Measurements from ENCODE around the gene RAB6B. TPM values are rescaled to one million over a fixed set of nuclear protein-coding genes. Genes with fewer than 3 reads are reported as not detected.

The RAB6B gene
- total and polyA plus RNA-seq, 2 experiments from 2014 or later, result 1.2 to 3.9 TPM

DNA sequence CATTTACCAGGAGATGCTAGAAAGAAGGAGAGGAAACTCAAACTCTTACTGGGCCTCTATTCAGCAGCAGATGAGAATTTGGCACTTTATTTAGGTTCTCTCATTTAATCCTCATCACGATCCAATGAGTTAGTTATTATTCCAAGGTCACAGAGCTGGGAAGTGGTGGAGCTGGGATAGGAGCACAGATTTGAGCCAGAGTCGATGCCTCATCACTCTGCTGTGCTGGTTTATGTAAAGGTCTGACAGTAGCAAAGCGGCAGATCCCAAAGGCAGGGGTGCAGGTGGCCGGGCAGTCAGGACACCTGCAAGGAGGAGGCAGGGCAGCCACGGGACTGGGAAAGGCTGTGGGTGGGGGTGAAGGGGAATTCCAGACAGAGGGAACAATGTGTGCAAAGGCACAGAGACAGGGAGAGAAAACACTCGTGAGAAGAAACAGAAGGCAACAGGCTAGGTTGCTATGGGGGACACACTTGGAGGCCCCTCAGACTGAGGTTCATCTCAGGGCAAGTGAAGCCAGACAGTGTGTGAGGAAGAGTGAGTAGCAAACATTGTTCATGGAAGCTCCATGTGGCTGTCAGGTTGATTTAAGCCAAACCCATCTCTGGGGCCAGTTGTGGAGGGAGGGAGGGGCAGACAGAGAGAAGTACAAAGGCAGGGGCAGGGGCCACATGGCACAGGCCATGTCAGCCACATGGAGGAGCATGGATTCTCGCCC lies 26.8 kb downstream of the RAB6B start (continued):
- TF ChIP-seq ZNF462 (CRISPR knock-in tag; IDR thresholded peaks at IDR 0.05) (no peak), EZH2 (IDR thresholded peaks at IDR 0.05; ENCODE audit: low read depth, unreplicated experiment) (no peak), EZH2phosphoT487 (IDR thresholded peaks at IDR 0.05; ENCODE audit: unreplicated experiment) (no peak)
- TF ChIP-seq, protein P1, sequence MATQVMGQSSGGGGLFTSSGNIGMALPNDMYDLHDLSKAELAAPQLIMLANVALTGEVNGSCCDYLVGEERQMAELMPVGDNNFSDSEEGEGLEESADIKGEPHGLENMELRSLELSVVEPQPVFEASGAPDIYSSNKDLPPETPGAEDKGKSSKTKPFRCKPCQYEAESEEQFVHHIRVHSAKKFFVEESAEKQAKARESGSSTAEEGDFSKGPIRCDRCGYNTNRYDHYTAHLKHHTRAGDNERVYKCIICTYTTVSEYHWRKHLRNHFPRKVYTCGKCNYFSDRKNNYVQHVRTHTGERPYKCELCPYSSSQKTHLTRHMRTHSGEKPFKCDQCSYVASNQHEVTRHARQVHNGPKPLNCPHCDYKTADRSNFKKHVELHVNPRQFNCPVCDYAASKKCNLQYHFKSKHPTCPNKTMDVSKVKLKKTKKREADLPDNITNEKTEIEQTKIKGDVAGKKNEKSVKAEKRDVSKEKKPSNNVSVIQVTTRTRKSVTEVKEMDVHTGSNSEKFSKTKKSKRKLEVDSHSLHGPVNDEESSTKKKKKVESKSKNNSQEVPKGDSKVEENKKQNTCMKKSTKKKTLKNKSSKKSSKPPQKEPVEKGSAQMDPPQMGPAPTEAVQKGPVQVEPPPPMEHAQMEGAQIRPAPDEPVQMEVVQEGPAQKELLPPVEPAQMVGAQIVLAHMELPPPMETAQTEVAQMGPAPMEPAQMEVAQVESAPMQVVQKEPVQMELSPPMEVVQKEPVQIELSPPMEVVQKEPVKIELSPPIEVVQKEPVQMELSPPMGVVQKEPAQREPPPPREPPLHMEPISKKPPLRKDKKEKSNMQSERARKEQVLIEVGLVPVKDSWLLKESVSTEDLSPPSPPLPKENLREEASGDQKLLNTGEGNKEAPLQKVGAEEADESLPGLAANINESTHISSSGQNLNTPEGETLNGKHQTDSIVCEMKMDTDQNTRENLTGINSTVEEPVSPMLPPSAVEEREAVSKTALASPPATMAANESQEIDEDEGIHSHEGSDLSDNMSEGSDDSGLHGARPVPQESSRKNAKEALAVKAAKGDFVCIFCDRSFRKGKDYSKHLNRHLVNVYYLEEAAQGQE (IDR thresholded peaks at IDR 0.05; ENCODE audit: unreplicated experiment), result no peak

GRCh38 chr3:133868186-133868585 lies 27.5 kb downstream of the RAB6B start:
- H3K4me3 Mint-ChIP-seq, result no peak overlapping the region
- Histone ChIP-seq H2AFZ (no peak overlapping the region), H3K4me2 (no peak overlapping the region), H3K4me3 (no peak overlapping the region), H3K9me2 (ENCODE audit: insufficient read depth) (no peaks in the 10 kb centered on the region), H3K36me3 (ENCODE audit: insufficient read depth) (no peaks in the 10 kb centered on the region), H3K27ac (ENCODE audit: low read depth) (no peak overlapping the region), H3F3A (replicated peaks; ENCODE audit: low read depth) (no peaks in the 10 kb centered on the region), H3K27me3 (ENCODE audit: insufficient read depth) (no peaks in the 10 kb centered on the region), H3K4me1 (ENCODE audit: insufficient read depth) (no peaks in the 10 kb centered on the region), H3K79me2 (replicated peaks; ENCODE audit: insufficient read depth) (no peaks in the 10 kb centered on the region), H4K20me1 (replicated peaks; ENCODE audit: insufficient read depth) (no peaks in the 10 kb centered on the region)
- DNase-seq (ENCODE audit: low spot score) (no peak), ATAC-seq (no peak)
- H3K4me1 Mint-ChIP-seq, result peaks cover 20% of the 10 kb centered on the region
- H3K27me3 Mint-ChIP-seq (ENCODE audit: insufficient read depth, low read depth, poor library complexity), result peaks cover 13% of the 10 kb centered on the region
- no peaks in the 10 kb centered on the region for H3K36me3 Mint-ChIP-seq (ENCODE audit: low read depth)
- peak overlapping the region; percentile 33; the same call in 1 of the 2 replicates for H3K27ac Mint-ChIP-seq
- no peaks in the 10 kb centered on the region for H3K9me3 Mint-ChIP-seq
- TF ChIP-seq JUNB (IDR thresholded peaks at IDR 0.05; ENCODE audit: unreplicated experiment) (no peak), CREB1 (CRISPR knock-in tag; IDR thresholded peaks at IDR 0.05; ENCODE audit: low read depth) (no peak), STAT1 (IDR thresholded peaks at IDR 0.05; ENCODE audit: unreplicated experiment) (no peak), ZNF331 (CRISPR knock-in tag; IDR thresholded peaks at IDR 0.05; ENCODE audit: low read depth) (no peak), EZH2 (IDR thresholded peaks at IDR 0.05; ENCODE audit: low read depth, unreplicated experiment) (no peak), ZNF114 (CRISPR knock-in tag; IDR thresholded peaks at IDR 0.05) (no peak), NANOG (IDR thresholded peaks at IDR 0.05; ENCODE audit: borderline replicate concordance) (no peak)
- TF ChIP-seq, protein P2, sequence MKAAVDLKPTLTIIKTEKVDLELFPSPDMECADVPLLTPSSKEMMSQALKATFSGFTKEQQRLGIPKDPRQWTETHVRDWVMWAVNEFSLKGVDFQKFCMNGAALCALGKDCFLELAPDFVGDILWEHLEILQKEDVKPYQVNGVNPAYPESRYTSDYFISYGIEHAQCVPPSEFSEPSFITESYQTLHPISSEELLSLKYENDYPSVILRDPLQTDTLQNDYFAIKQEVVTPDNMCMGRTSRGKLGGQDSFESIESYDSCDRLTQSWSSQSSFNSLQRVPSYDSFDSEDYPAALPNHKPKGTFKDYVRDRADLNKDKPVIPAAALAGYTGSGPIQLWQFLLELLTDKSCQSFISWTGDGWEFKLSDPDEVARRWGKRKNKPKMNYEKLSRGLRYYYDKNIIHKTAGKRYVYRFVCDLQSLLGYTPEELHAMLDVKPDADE (IDR thresholded peaks at IDR 0.05), result no peak
